SK-MEL-5 (cell line): ENCODE measurements around the gene ACAP1. TPM values are rescaled to one million over a fixed set of nuclear protein-coding genes. Genes with fewer than 3 reads are reported as not detected.
A peak's percentile ranks its signal among the peaks of the same experiment; 100 is the strongest.

Source experiments
- DNase-seq: peaks from one replicate; pipeline ENCODE4 v3.0.0-alpha.2; 2016; ENCODE audit warnings: low read depth, low spot score
- in situ Hi-C: cut with HindIII; loops from 2 replicates; pipeline ENCODE4 v1.10.0; 2016; ENCODE audit warnings: low sequenced_read_pairs, high pct_unique_total_duplicates, low pct_unique_long_range_greater_than_20kb
- total RNA-seq: library from RNA; depleted of rRNA; stranded (reverse); fragments of >200 nt; shearing (Covaris generic); gene quantifications from 2 replicates; pipeline ENCODE4 v1.2.3, GENCODE V29; 2014

ACAP1 gene
- total RNA-seq, 1 experiment from 2014 or later: 0.03 TPM

DNA sequence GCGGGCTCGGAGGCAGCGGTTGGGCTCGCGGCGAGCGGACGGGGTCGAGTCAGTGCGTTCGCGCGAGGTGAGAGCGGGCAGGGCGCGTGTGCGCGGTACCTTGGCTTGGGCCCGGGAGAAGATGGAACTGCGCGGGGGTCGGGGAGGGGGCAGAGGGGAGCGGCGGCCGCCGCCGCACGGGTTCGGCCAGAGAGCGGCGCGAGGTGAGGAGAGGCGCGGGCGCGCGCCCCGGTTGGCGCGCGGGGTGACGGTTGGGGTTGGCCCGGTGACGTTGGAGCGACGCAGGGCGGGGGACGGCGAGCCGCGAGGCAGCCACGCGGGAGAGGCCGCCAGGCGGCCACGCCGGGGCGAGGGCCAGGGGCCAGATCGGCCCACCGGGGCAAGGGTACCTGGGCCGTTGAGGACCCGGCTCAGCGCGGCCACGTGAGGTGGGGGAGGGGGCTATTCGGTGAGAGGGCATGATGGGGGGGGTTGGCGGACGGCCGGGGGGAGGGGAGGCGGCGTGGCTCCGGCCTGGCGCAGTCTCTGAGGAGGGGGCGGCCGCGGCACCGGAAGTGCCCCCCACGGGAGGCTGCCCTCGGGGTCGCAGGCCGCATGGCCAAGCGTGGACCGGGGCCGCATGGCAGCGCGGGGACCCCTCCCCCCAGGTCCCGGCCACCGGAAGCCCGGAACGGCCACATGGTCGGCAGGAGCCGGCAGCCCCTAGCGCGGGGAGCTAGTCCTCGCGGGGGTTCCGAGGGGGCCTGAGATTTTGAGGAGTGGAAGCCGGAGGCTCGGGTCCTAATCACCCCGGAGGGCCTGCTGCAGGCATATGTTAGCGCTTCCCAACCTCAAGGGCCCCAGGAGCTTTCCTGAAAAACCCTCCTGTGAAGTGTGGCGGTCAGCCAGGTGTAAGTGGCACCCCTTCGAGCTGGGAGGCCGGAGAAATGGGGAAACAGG, 28.4 kb upstream of the ACAP1 start:
- in situ Hi-C loops: no loop called here
- DNase-seq: peak; percentile 29

DNA sequence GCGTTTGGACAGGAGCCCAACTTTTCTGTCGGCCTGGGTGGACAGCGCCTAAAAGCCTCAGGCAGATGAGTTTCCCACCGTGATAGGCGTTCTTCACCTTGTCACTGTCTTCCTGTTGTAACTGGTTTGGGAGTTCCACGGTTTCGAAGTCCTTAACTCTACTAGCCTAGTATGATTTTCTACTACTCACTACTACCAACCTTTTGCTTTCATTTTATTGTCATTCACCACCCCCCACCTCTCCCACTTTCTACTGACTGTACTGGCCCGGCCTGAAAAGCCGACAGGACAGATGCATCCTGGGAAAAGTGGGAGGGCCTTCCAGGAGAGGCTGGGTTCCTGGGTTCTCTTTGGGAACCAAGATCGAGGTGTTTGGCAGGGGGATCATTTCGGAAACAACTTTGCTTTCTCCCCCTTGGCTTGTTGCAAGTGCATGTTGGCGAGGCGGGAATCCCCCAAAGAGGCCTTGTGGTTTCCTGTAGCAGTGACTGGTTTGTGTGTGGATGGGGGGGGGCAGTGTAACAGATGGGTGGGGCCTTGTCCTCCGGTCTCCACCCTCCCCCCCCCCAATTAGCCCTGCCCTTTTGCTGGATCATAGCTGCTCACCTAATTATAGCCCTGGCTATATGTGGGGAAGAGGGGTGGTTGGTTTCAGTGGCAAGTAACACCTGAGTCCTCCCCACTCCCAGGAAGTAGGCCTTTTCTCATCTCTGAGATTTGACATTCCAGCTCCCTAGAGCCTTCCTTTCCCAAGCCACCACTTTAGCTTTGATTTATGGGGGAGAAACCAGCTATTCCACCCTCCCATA, 27.5 kb upstream of the ACAP1 start:
- DNase-seq: peak; percentile 87
- in situ Hi-C loops: no loop called here

DNA sequence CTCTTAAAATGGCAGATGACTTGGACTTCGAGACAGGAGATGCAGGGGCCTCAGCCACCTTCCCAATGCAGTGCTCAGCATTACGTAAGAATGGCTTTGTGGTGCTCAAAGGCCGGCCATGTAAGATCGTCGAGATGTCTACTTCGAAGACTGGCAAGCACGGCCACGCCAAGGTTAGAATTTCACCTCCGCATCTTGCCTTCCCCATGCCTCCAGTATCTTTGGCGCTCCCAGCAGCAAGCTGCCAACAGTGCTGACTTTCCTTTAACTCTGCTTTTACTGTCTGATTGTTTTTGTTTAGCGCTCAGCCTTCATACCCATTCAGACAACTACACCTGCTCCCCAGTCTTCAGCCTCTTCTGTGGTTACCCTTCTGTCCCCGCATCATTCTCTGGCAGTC, 26.7 kb upstream of the ACAP1 start:
- DNase-seq: no peak
- in situ Hi-C loops: no loop called here

GRCh38 chr17:7311110-7311705, 25.1 kb upstream of the ACAP1 start:
- in situ Hi-C loops: no loop called here

GRCh38 chr17:7312432-7313087, 23.8 kb upstream of the ACAP1 start:
- DNase-seq: no peak
- in situ Hi-C loops: no loop called here

More at GRCh38 chr17:7311110-7311705, 25.1 kb upstream of the ACAP1 start:
- DNase-seq: no peak

DNA sequence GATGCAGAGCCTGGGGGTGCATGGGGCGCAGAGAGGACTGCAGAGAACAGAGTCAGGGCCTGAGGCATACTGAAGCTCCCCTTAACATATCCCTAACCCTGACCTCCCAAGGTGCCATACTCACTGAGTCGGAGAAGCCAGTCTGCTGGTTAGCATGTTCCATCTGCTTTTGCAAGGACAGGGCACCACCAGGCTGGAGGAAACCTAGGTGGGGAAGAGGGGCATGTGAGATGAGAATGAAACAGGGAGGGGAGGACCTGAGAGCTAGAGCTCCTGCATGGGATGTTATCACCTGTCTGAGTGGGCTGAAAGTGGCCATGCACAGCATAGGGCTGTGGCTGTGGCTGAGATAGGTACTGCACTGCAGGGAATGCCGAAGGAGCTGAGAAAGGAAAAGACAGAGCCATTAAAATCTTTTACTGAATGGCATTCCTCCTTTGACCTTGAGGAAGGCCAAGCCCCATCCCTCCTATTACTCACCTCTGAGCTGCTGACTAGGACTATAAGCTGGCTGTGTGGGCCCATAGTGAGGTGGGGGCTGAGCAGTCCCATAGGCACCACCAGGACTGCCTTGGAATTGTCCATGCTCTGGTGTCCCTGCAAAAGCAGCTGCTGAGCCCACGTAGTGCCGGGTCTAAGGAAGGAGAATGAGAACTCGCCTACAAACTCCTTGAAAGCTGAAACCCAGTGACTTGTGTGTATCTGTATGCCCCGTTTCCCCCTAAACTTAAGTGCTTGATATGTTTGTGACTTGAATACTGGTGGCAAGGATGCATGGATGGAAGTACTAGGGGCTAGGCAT, 23.0 kb upstream of the ACAP1 start:
- in situ Hi-C loops: no loop called here
- DNase-seq: peak; percentile 50

- no peak for DNase-seq
- in situ Hi-C loops: no loop called here
Measured at GRCh38 chr17:7313890-7314718, 22.2 kb upstream of the ACAP1 start.

DNA sequence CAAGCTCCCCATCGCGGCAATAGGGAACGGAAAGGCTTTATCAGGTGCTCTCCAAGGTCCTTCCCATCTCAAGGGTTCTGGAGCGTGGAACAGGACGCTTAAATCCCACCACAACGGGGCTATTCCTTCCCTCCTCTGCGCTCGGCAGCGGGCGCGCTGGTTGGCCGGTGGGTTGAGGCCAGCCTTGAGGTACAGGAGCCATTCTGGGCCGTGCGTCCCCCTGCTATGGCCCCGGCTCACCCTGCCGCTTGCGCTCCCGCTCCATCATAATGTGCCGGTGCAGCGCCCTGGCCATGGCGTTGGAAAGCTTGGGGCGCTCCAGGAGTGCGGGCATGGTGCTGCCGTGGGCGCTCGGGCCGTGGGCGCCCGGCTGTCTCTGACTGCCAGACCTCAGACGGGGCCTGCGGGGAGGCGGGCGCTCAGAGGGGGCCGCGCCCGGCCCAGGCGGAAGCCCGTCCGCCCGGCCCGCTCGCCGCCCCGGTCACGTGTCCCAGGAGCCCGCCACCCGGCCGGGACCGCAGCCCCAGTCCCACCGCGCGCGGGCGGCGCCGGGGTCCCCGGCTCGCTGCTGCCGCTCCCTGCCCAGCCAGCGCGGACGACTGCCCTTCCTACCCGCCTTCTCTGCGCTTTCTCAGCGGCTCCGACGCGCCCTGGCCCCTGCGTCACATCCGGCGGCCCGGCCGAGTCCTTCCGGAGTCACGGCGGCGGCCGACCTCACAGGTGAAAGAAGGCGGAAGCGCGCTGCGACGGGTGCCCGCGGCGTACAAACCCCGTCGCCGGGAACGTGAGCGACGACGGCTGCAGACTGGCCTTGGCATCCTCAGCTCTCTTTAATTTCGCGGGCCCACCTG, 21.4 kb upstream of the ACAP1 start, which contains the start of gene GPS2:
Gene GPS2 (minus strand): TSS at position 642 of the 851 bp plus-strand sequence. CDS start 308 bp downstream, at position 334.
- in situ Hi-C loops: no loop called here
- peak; percentile 82 for DNase-seq

DNA sequence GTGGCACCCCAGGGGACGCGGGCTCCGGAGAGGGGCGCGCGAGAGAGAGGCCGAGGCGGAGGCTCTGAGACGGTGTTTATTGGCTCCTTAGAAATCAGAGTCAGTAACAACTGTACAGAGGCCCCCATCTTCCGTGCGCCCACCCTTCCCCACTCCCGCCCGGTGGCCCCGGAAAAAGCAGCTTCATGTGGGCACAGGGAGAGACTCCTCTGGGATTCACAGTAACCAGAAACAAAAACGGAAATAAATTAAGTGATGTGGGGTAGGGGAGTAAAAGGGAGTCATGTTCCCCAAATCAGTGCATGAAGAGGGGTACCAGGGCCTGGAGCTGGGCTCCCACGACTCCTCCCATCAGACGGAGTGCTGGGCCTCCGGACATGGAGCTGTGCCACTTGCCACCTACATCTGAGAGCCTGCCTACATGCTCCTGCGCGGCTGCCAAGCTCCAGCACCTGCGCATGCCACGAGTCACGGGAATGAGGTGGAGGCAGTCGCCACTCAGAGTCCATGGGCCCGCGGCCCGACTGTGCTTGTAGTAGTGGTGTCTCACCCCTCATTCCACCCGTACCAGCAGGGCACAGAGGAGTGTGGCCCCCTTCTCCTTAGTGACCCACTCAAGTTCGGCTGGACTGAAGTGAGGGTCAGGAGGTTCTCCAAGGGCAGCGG, 20.6 kb upstream of the ACAP1 start:
- in situ Hi-C loops: no loop called here
- DNase-seq: no peak

- DNase-seq: no peak
- in situ Hi-C loops: no loop called here
Measured at GRCh38 chr17:7317161-7317803, 19.0 kb upstream of the ACAP1 start.

- DNase-seq: no peak
- in situ Hi-C loops: no loop called here
Measured at GRCh38 chr17:7318121-7318860, 18.0 kb upstream of the ACAP1 start.

DNA sequence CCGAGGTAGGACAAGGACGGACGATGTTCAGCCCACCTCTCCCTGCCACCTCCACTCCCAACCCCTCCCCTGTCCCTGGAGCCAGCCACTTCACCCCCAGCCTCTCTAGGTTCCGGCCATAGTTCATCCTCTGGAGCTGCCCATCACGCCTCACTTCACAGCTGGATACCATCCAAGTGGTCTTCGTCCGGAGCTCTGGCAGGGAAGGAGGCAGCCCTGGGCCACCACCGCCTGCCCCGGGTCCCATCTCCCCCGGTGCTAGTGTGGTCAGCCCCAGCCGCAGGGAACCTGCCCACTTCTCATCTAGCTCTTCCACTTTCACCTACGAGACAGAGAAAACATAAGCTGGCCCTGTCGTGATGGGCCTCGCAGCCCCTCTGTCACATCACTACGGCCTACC, 14.9 kb upstream of the ACAP1 start:
- no peak for DNase-seq
- in situ Hi-C loops: no loop called here

- in situ Hi-C loops: no loop called here
- DNase-seq: no peak
Measured at GRCh38 chr17:7322520-7323194, 13.7 kb upstream of the ACAP1 start.
